C4-2B (cell line): ENCODE data around the gene FUBP3.

Experiments
- H3K27ac ChIP-seq: fragments of 450-650 bp; 2 replicates; pipeline ENCODE4 v1.5.1; 2017
- ZFX ChIP-seq: fragments of 450-650 bp; IDR thresholded peaks from 2 replicates; pipeline ENCODE4 v1.6.1; 2017
- TF ChIP-seq, protein P1 (sequence below): fragments of 450-650 bp; conservative IDR thresholded peaks from 2 replicates; pipeline ENCODE4 v1.5.1; 2017; ENCODE audit warnings: mild to moderate bottlenecking

Gene FUBP3

DNA sequence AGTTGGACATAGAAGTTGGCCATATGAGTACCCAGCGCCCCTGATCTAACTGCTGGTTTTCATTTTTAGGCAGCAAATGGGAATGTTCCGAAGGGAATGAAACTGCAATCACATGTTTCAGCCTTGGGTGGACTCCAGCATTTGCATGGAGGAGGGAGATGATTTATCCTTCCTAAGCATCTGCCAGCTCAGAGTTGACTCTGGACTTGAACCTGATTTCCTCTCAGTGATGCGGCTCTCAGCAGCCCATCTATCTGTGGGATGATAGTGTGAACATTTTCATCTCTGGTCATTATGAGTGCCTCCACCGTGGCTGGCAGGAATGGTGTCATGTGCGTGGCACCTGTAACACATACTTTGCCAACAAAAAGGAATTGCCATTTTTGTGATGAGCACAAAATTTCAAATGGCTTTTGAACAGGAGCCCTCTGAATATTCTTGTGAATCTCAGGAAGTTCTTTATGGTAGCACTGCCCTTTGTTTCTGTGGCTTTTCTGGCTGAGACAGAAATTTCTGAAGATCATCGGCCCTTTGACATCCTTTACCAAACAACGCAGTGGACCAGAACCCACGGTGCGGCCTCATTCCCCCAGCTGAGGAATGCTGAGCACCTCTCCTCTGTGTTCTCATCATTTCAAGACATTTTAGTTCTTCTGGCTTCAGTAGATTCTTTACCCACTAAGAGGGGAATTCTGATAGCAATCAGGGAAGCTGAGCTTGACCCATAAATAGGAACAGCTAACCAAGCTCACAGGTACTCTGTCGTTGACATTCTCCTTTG is 28.5 kb downstream of the FUBP3 start:
- H3K27ac ChIP-seq = no peak overlapping the region
- no peak for TF ChIP-seq ZFX
- TF ChIP-seq, protein P1, sequence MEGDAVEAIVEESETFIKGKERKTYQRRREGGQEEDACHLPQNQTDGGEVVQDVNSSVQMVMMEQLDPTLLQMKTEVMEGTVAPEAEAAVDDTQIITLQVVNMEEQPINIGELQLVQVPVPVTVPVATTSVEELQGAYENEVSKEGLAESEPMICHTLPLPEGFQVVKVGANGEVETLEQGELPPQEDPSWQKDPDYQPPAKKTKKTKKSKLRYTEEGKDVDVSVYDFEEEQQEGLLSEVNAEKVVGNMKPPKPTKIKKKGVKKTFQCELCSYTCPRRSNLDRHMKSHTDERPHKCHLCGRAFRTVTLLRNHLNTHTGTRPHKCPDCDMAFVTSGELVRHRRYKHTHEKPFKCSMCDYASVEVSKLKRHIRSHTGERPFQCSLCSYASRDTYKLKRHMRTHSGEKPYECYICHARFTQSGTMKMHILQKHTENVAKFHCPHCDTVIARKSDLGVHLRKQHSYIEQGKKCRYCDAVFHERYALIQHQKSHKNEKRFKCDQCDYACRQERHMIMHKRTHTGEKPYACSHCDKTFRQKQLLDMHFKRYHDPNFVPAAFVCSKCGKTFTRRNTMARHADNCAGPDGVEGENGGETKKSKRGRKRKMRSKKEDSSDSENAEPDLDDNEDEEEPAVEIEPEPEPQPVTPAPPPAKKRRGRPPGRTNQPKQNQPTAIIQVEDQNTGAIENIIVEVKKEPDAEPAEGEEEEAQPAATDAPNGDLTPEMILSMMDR = no peak

DNA sequence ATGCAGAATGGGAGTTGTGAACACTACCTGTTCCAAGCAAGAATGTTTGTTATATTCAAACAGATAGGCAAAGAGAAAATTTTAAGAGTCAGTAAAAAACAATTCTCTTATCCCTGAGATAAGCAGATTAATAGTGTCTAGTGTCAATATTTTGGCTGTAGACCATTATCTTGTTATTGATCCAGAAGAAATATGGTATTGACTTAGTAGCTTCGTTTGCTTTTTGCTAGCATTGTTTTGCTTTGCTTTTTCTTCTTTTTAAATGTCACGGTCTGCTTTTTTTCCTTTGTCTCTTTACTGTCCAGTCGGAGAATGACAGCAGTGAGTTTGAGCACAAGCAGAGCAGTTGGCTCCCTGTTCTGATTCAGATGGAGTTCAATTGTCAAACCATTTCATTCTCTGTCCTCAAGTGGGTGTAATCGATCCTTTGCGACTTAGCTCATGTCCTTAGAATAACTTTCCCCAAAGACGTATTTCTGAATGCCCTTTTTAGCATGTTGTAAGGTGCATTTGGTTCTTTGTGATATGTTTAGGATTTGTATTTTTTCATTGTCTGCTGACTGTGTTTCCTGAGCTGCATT is 29.3 kb downstream of the FUBP3 start:
- H3K27ac ChIP-seq = no peak overlapping the region
- TF ChIP-seq, protein P1 = no peak
- TF ChIP-seq ZFX = no peak

DNA sequence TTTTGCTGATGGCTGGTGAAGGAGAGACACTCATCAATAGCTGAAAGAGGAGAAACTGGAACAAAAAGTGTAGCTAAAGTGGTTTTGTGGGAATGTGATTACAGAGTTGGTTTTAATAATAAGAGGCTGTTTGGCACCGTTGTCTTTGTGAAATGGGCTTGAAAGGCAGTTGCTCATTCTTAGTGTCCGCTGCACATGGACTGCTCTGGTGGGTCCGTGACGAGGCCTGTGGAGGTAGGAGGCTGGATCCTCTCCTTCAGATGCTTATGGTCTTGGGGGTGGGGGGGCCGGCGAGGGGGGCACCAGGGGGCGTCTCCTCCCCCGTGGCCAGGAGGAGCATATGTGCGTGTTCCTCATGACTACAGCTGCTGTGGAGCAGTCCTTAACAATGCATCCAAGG is 29.8 kb downstream of the FUBP3 start:
- TF ChIP-seq ZFX = no peak
- TF ChIP-seq, protein P1 = no peak
- no peak overlapping the region for H3K27ac ChIP-seq

DNA sequence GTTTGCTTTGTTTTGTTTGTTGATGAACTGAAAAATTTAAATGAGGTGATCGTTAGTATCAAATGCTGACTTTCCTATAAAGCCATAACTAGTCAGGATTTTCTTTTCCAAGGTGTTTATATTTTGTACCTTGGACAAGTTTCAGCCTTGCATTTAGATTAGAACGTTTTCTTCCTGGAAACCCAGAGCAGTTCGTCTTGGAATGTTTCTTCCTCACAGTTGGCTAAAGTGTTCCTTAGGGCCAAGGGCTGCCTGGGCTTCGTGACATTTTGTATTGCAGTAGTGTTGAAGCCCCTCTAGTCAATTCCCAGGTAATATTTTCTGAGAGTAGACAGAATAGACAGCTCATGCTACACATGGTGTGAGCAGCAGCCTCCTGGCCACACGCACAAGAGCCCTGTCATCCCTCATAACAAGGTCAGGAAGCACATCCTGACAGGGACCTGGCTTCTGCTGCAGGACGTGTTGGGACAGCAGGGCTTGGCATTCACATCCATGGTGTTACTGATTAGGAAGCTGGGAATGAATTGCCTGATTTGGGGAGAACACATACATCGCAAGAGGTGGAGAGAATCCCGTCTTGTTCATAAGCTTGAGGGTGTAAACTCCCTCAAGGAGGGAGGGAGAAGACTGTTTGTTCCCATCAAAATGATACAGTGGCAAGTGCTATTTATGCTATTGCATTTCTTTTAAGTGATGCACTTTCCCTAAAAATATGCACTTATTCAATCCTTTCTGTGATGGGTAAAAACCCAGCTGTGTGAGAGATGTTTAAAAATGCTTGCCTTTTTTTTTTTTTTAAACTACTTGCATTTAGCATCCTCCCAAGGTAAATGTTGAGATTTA is 31.7 kb downstream of the FUBP3 start:
- H3K27ac ChIP-seq = no peak overlapping the region
- no peak for TF ChIP-seq ZFX
- TF ChIP-seq, protein P1 = no peak

DNA sequence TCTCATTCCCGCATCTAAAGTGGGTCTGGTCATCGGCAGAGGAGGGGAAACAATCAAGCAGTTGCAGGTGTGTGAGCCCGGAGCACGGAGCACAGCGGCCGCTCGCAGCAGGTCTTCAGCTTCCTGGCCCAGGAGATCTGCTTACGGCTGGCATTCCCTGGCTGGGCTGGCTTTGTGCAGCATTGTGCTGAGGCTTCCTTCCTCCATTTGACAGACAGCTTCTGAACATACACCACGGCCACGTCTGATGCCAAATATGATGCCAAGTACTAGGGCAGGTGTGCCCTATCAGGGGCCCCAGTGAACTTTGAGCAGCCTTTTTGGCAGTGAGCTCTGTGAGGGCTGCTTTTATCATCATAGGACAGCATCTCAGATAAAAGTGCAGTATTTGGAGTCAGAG is 37.1 kb downstream of the FUBP3 start:
- TF ChIP-seq, protein P1 = no peak
- no peak for TF ChIP-seq ZFX
- no peak overlapping the region for H3K27ac ChIP-seq

DNA sequence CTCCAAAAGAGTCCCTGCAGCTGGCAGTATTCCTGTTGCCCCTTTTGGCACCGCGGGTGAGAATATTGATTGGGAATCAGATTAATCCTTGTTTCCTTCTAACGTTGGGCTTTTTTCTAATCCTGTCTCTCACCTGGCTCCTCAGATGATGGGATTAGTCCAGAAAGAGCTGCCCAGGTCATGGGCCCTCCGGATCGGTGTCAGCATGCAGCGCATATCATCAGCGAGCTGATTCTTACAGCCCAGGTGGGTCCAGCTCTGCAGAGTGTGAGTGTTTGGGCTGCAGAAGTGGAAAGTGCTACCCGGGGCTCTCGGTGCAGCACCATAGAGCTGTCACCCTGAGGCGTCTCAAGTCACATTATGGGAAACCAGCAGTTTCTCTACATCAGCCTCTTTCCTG is 44.1 kb downstream of the FUBP3 start:
- TF ChIP-seq ZFX = no peak
- TF ChIP-seq, protein P1 = no peak
- H3K27ac ChIP-seq = no peak overlapping the region

DNA sequence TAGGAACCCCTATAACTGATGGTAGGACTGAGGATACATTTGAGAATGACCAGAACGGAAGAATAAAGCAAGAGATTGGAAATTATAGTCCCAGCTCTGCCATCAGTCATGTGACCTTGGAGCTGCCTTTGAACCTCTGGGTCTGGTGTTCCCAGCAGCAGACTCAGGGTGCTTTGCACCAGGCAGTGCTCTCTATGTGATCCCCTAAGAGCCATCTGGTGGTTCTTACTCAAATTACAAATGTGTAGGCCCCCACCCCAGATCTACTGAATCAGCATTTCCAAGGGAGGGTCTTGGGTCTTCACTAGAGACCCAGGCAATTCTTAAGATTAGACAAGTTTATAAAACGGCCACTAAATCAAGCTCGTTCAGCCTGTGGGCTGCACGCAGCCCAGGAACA is 44.8 kb downstream of the FUBP3 start:
- H3K27ac ChIP-seq = no peak overlapping the region
- TF ChIP-seq ZFX = no peak
- TF ChIP-seq, protein P1 = no peak
